ENCODE measurements around the gene RASL10A.

Gene RASL10A

DNA sequence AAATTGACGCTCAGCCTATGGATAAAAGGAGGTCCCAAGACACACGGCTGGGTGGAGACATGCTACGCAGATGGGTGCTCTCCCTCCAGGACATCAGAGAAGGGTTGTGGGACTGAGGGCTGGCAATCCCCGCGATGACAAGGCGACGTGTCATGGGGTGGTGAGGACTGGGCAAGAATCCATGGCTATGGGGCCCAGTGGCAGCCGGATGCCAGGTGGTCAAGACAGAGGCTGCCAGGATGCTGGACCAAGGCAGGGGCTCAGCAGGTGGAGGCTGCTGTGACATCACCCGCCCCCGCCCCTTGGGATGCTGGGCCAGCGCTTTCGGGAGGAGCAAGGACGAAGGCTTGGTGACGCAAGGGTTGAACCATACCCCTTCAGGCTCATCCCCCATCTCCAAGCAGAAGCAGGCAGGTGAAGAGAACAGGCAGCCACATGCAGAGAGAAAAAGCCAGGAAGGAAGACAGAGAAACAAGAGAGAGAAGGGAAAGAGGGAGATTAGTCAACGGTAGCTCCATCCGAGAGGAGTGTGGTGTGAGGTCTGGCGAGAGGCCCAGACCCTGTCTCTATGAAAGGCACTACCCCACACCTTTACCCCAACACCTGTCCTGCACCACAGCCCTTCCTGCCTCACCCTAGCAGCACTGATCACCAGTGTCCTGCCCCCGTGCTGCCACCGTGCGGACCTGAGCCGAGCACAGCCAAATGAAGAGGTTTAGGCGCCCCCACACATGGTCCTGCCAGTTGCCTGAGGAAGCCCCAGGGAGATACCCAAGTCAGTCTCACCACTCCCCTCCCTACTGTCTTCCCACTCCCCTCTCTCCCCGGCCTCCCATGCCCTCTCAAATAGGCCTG is 24.1 kb upstream of the RASL10A start:
- H3K4me3 ChIP-seq (replicated peaks; ENCODE audit: low read depth, low read length): no peak overlapping the region
- TF ChIP-seq, protein P1, sequence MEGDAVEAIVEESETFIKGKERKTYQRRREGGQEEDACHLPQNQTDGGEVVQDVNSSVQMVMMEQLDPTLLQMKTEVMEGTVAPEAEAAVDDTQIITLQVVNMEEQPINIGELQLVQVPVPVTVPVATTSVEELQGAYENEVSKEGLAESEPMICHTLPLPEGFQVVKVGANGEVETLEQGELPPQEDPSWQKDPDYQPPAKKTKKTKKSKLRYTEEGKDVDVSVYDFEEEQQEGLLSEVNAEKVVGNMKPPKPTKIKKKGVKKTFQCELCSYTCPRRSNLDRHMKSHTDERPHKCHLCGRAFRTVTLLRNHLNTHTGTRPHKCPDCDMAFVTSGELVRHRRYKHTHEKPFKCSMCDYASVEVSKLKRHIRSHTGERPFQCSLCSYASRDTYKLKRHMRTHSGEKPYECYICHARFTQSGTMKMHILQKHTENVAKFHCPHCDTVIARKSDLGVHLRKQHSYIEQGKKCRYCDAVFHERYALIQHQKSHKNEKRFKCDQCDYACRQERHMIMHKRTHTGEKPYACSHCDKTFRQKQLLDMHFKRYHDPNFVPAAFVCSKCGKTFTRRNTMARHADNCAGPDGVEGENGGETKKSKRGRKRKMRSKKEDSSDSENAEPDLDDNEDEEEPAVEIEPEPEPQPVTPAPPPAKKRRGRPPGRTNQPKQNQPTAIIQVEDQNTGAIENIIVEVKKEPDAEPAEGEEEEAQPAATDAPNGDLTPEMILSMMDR (IDR thresholded peaks at IDR 0.05; ENCODE audit: low read depth, low read length, missing control alignments): no peak
- no peak for DNase-seq (ENCODE audit: extremely low read depth, low read depth)

DNA sequence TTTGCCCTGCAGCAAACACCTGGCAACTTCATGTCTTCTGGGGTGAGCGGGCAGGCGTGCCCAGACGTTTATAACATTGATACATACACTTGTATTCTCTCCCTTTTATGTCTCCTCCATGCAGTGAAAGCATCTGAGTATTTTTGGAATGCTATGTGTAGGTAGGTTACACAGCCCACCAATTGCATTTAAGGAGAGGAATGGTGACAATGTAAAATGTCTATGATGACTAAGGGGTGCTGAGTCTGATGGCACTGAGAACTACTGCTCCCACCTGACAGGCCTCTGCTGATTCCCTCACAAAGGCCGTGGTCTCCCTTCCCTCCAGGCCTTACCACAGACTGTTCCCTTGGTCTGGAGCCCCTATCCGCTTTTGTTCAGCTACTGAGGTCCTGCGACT is 22.9 kb upstream of the RASL10A start:
- DNase-seq (ENCODE audit: extremely low read depth, low read depth): no peak
- TF ChIP-seq, protein P1 (IDR thresholded peaks at IDR 0.05; ENCODE audit: low read depth, low read length, missing control alignments): no peak
- H3K4me3 ChIP-seq (replicated peaks; ENCODE audit: low read depth, low read length): no peak overlapping the region

DNA sequence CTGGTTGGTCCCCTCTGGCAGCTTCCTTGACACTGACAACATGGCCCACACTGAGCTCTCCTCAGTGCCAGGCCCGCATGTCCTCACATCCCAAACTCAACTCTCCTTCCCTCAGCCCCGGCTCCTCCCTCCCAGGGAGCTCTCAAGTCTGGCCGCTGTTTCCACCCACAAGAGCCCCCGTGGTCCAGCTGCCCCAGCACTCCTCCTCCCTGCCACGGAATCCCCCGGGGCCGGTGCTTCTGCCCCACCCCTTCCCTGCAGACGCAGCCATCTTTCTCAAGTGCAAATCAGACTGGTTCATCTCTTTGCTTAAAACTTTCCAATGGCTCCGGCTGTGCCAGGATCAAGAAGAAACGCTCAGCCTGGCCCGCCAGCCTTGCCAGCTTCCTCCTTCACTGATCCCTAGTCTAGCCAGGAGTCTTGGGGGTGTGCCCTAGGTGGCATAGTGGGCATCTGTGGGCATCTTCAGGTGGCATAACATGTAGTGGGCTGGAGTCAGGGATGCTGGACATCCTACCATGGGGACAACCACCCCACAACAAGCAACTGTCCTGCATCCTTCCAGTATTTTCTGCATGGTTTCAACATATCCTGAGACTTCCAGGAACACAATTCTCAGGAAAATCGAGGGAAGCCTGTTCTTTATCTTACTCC is 22.3 kb upstream of the RASL10A start:
- H3K4me3 ChIP-seq (replicated peaks; ENCODE audit: low read depth, low read length): no peak overlapping the region
- DNase-seq (ENCODE audit: extremely low read depth, low read depth): no peak
- TF ChIP-seq, protein P1 (IDR thresholded peaks at IDR 0.05; ENCODE audit: low read depth, low read length, missing control alignments): no peak

DNA sequence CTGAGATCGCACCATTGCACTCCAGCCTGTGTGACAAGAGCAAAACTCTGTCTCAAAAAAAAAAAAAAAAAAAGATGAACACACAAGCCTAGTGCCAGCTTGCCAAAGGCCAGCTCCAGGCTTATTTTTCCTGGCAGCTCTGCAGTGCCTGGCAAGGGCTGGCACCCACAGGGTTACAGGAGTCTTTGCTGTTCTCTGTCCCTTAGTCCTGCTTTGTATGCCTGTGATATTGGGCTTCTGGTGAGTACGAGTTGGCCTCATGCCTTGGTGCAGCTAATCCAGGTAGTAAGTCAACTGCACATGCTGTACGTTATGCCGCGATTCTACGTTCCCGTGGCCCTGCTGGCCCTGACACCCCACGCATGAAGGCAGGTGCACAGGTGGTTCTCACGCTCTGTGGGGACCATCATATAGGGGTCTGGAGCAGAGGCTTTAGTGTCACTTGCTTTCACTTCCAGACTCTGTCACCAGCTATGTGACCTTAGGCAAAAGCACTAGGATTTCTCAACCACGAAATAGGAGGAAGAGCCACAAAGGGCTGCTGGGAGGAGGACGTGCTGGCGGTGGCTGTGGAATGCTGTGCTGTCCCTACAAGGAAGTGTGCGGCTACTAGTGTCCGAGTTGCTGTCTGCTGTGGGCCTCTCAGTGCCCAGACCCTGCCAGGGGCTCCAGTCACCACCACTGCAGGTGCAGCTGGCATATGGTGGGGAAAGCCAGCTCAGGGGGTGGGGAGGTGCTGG is 21.4 kb upstream of the RASL10A start:
- no peak for DNase-seq (ENCODE audit: extremely low read depth, low read depth)
- H3K4me3 ChIP-seq (replicated peaks; ENCODE audit: low read depth, low read length): no peak overlapping the region
- TF ChIP-seq, protein P1 (IDR thresholded peaks at IDR 0.05; ENCODE audit: low read depth, low read length, missing control alignments): no peak

DNA sequence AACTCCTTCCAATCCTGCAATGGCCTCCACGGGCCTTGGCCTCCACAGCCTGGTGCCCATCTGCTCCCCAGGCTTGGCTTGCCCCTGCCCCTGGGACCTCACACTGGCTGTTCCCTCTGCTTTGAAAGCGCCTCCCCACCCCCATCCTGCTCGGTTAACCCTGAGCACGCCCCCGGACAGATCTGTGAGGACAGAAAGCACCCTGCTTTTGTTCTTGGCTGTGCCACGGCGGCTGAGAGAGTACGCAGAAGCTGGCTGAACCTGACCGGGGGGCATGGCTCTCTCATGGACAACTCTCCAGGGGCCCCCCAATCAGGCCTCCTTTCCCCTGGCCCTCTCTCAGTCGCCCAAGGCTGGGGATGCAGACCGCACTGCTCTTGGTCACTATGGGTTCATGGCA is 20.2 kb upstream of the RASL10A start:
- no peak overlapping the region for H3K4me3 ChIP-seq (replicated peaks; ENCODE audit: low read depth, low read length)
- TF ChIP-seq, protein P1 (IDR thresholded peaks at IDR 0.05; ENCODE audit: low read depth, low read length, missing control alignments): no peak
- DNase-seq (ENCODE audit: extremely low read depth, low read depth): no peak

DNA sequence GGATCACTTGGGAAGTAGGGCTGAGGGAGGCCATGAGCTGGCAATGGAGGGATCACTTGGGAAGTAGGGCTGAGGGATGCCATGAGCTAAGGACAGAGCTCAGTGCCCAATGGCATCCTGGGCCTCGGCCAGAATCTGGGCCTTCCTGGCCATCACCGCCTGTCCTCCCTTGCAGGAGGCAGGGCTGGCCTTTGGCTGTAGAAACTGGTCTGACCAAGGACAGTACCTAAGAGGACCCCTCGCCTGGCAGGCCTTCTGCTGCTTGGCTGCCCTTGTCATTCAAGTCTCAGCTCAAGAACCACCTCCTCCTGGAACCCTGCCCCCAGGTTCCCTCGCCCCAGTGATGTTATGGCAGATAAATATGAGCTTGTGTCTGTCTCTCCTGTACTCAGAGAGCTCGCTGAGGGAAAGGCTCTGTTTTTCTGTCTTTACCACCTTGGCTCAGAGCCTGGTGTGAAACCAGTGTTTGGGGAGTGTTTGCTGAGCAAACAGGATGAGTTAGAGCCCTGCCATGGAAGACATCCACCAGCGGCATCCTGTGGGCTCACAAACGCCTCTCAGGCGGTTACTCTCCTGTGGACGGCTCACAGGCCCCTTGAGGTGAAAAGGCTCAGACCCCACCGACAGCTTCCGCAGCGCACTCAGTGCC is 19.3 kb upstream of the RASL10A start:
- no peak overlapping the region for H3K4me3 ChIP-seq (replicated peaks; ENCODE audit: low read depth, low read length)
- TF ChIP-seq, protein P1 (IDR thresholded peaks at IDR 0.05; ENCODE audit: low read depth, low read length, missing control alignments): no peak
- DNase-seq (ENCODE audit: extremely low read depth, low read depth): no peak
